Measurements from ENCODE around the gene PRR20G. TPM values are rescaled to one million over a fixed set of nuclear protein-coding genes. Genes with fewer than 3 reads are reported as not detected.

PRR20G gene
- total and polyA plus RNA-seq, 2 experiments from 2014 or later, result 0.39 TPM; not detected in 1

DNA sequence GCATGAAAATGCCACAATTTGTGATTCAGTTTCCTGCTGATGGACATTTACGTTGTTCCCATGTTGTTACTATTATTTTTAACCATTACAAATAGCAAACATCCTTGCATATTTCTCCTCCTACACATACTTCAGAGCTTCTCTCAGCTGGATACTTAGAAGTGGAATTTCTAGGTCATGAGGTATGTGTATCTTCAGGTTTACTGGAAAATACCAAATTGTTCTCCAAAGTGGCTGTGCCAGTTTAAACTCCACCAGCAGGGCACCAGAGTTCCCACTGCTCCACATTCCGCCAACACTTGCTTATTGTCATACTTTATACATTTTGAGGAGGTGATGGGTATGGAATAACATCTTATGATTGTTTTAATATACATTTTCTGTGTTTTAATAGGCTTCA lies 49.2 kb downstream of the PRR20G start (continued):
- TF ChIP-seq REST (IDR thresholded peaks at IDR 0.05; ENCODE audit: unreplicated experiment) (no peak), CTCF (conservative IDR thresholded peaks at IDR 0.05; ENCODE audit: low read depth in 2 of 2) (no peak), EZH2phosphoT487 (IDR thresholded peaks at IDR 0.05; ENCODE audit: unreplicated experiment) (no peak)

- no peak overlapping the region for H3K4me3 Mint-ChIP-seq
- no peak for TF ChIP-seq CTCF (conservative IDR thresholded peaks at IDR 0.05; ENCODE audit: low read depth in 2 of 2)
- no peak for TF ChIP-seq ZNF331 (CRISPR knock-in tag; IDR thresholded peaks at IDR 0.05; ENCODE audit: low read depth)
- TF ChIP-seq ZNF462 (CRISPR knock-in tag; IDR thresholded peaks at IDR 0.05), result no peak
- TF ChIP-seq, protein P1, sequence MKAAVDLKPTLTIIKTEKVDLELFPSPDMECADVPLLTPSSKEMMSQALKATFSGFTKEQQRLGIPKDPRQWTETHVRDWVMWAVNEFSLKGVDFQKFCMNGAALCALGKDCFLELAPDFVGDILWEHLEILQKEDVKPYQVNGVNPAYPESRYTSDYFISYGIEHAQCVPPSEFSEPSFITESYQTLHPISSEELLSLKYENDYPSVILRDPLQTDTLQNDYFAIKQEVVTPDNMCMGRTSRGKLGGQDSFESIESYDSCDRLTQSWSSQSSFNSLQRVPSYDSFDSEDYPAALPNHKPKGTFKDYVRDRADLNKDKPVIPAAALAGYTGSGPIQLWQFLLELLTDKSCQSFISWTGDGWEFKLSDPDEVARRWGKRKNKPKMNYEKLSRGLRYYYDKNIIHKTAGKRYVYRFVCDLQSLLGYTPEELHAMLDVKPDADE (IDR thresholded peaks at IDR 0.05), result no peak
- no peak for TF ChIP-seq STAT1 (IDR thresholded peaks at IDR 0.05; ENCODE audit: unreplicated experiment)
- no peak for TF ChIP-seq JUNB (IDR thresholded peaks at IDR 0.05; ENCODE audit: unreplicated experiment)
- ATAC-seq (no peak), DNase-seq (ENCODE audit: low spot score) (no peak)
- H3K9me3 Mint-ChIP-seq, result peaks cover 25% of the 10 kb centered on the region
- Histone ChIP-seq H3K9me2 (ENCODE audit: insufficient read depth) (no peaks in the 10 kb centered on the region), H3K4me1 (ENCODE audit: insufficient read depth) (no peaks in the 10 kb centered on the region), H3K27me3 (ENCODE audit: insufficient read depth) (no peaks in the 10 kb centered on the region), H3K36me3 (ENCODE audit: insufficient read depth) (no peaks in the 10 kb centered on the region), H3K4me3 (no peak overlapping the region), H3K4me2 (no peak overlapping the region), H3F3A (replicated peaks; ENCODE audit: low read depth) (no peaks in the 10 kb centered on the region), H4K20me1 (replicated peaks; ENCODE audit: insufficient read depth) (no peaks in the 10 kb centered on the region), H2AFZ (no peak overlapping the region), H3K27ac (ENCODE audit: low read depth) (no peak overlapping the region), H3K79me2 (replicated peaks; ENCODE audit: insufficient read depth) (no peaks in the 10 kb centered on the region)
- H3K27ac Mint-ChIP-seq, result no peak overlapping the region
- no peaks in the 10 kb centered on the region for H3K4me1 Mint-ChIP-seq
- peaks cover 6% of the 10 kb centered on the region for H3K27me3 Mint-ChIP-seq (ENCODE audit: insufficient read depth, low read depth, poor library complexity)
- H3K36me3 Mint-ChIP-seq (ENCODE audit: low read depth), result no peaks in the 10 kb centered on the region
Measured at GRCh38 chr3:127237835-127238234, 50.0 kb downstream of the PRR20G start.

All from GM23338 (cell line).